ENCODE measurements around the gene ANXA9.

DNA sequence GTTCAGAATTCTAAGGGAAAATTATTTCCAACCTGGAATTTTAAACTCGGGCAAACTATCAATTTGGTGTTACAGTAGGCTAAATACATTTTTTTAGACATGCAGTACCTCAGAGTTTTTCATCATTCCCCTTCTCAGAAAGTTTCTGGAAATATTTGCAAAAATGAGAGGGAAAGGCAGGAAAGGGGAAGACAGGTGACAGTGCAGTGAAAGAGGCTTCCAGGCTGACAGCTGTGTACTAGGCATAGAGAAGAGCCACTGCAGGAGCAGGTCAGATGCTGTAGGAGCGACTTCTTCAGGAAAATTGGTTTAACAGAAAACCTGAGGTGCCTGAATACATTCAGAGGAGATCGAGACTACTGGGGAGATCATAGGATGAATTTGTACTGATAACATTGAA, 27.4 kb upstream of the ANXA9 start:
- TF ChIP-seq, protein P1, sequence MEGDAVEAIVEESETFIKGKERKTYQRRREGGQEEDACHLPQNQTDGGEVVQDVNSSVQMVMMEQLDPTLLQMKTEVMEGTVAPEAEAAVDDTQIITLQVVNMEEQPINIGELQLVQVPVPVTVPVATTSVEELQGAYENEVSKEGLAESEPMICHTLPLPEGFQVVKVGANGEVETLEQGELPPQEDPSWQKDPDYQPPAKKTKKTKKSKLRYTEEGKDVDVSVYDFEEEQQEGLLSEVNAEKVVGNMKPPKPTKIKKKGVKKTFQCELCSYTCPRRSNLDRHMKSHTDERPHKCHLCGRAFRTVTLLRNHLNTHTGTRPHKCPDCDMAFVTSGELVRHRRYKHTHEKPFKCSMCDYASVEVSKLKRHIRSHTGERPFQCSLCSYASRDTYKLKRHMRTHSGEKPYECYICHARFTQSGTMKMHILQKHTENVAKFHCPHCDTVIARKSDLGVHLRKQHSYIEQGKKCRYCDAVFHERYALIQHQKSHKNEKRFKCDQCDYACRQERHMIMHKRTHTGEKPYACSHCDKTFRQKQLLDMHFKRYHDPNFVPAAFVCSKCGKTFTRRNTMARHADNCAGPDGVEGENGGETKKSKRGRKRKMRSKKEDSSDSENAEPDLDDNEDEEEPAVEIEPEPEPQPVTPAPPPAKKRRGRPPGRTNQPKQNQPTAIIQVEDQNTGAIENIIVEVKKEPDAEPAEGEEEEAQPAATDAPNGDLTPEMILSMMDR (IDR thresholded peaks at IDR 0.05): no peak
- no peak for TF ChIP-seq POLR2A (IDR thresholded peaks at IDR 0.05)
